Dendritic cell treated with granulocyte-macrophage colony-stimulating factor and Interleukin-4, amounts not matched to agents 40 ng/mL and 50 ng/mL, for 4 days (primary cell): ENCODE measurements around the gene ARGLU1.

ENCODE experiments used
- H3K27ac Mint-ChIP-seq: one replicate; pipeline ENCODE4 v1.8.0; 2022; ENCODE audit warnings: mild to moderate bottlenecking, mixed read lengths
- H3K27me3 Mint-ChIP-seq: one replicate; pipeline ENCODE4 v1.8.0; 2022; ENCODE audit warnings: mild to moderate bottlenecking, mixed read lengths
- H3K36me3 Mint-ChIP-seq: one replicate; pipeline ENCODE4 v1.8.0; 2022; ENCODE audit warnings: low read depth, mixed read lengths
- H3K4me1 Mint-ChIP-seq: one replicate; pipeline ENCODE4 v1.8.0; 2022; ENCODE audit warnings: low read depth, mixed read lengths
- H3K4me3 Mint-ChIP-seq: one replicate; pipeline ENCODE4 v1.8.0; 2022; ENCODE audit warnings: mild to moderate bottlenecking, moderate library complexity, mixed read lengths
- H3K9me3 Mint-ChIP-seq: one replicate; pipeline ENCODE4 v1.8.0; 2022; ENCODE audit warnings: mixed read lengths
- intact Hi-C: fragments of 100-400 bp; cut with micrococcal nuclease; formaldehyde crosslinking; loops from one replicate; pipeline ENCODE4 v1.15.0; 2022

ARGLU1 gene

DNA sequence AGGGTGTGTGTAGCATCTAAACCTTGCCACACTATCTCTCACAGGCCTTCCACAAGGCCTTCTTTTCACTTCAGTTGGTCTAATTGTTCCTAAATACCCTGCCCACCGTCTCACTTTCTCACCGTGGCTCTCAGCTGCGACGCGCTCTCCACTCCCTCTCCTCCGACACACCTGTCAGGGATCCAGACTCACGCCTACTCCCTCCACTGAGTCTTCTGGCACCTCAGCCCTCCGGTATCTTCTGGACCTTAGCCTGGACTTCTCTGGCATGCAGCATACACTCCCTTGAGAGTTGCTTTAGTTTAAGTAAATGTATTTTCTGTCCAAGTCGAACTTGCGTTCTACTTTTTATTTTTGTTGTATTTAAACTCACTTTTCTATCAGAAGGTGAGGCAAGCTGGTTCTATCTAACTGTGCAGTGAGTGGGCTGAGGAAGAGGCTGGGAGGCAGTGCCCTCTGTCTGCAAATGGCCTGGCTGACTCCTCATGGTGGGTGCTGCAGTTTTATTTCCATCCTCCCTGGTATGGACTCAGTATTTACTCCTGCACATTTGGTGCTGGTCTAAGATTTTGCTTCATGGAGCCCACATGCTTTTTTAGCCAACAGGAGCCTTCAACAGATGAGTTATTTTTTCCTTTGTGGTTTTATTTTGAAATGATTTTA lies 28.5 kb upstream of the ARGLU1 start:
- Mint-ChIP-seq H3K27ac (no peak overlapping the region), H3K4me3 (no peak overlapping the region), H3K4me1 (peaks cover 10% of the 10 kb centered on the region), H3K9me3 (no peaks in the 10 kb centered on the region), H3K27me3 (peaks cover 4% of the 10 kb centered on the region), H3K36me3 (no peaks in the 10 kb centered on the region)
- intact Hi-C loops, result no loop called here

GRCh38 chr13:106595625-106596024 lies 27.7 kb upstream of the ARGLU1 start:
- Mint-ChIP-seq H3K9me3 (no peaks in the 10 kb centered on the region), H3K4me1 (peaks cover 10% of the 10 kb centered on the region), H3K27me3 (peaks cover 4% of the 10 kb centered on the region), H3K27ac (no peak overlapping the region), H3K4me3 (no peak overlapping the region), H3K36me3 (no peaks in the 10 kb centered on the region)
- intact Hi-C loops, result no loop called here

- peaks cover 6% of the 10 kb centered on the region for H3K27me3 Mint-ChIP-seq
- no peak overlapping the region for H3K4me3 Mint-ChIP-seq
- no peaks in the 10 kb centered on the region for H3K36me3 Mint-ChIP-seq
- peaks cover 10% of the 10 kb centered on the region for H3K4me1 Mint-ChIP-seq
- intact Hi-C loops, result no loop called here
- H3K9me3 Mint-ChIP-seq, result no peaks in the 10 kb centered on the region
- H3K27ac Mint-ChIP-seq, result no peak overlapping the region
Observed at GRCh38 chr13:106594980-106595379, 27.0 kb upstream of the ARGLU1 start.

DNA sequence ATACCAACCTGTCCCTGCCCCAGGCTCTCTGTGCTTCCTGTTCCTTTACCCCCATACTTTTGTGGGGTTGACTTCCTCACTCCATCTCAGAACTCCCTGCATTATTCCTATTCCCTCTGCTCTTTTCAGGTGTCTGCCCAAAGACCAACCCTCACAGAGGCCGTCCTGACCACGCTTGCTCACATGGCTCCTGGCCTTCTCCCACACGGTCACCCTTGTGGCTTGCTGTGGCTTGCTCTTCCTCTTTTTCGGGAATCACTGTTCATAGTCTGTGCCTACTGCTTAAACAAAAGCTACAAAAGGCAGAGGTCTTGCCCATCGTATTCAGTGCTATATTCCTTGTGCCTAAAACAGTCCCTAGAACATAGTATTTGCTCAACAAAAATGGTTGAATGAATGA lies 25.2 kb upstream of the ARGLU1 start:
- Mint-ChIP-seq H3K4me1 (peaks cover 10% of the 10 kb centered on the region), H3K36me3 (no peaks in the 10 kb centered on the region), H3K9me3 (no peaks in the 10 kb centered on the region), H3K4me3 (no peak overlapping the region), H3K27me3 (peaks cover 6% of the 10 kb centered on the region), H3K27ac (no peak overlapping the region)
- intact Hi-C loops, result no loop called here

- intact Hi-C loops, result no loop called here
- Mint-ChIP-seq H3K36me3 (no peaks in the 10 kb centered on the region), H3K27me3 (peaks cover 6% of the 10 kb centered on the region)
Observed at GRCh38 chr13:106591299-106591698, 23.4 kb upstream of the ARGLU1 start.

DNA sequence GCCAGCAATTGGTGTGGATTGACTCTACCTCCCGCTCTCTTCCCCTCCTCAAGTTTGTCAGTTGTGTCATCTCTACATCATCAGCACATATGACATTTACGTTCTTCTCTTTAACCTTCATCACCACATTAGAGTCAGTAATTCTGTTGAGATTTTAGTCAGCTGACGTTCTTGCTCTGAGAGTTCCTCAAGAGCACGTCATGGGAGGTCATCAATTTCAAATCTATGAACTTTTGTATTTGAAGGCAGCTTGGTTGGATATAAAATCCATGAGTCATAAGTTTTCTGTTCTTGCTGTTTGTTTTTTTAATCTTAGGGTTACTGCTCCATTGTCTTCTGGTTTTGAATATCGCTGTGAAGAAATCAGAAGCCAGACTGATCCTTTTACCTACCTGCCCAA lies 21.8 kb upstream of the ARGLU1 start:
- Mint-ChIP-seq H3K4me1 (peaks cover 10% of the 10 kb centered on the region), H3K27ac (no peak overlapping the region), H3K4me3 (no peak overlapping the region), H3K36me3 (no peaks in the 10 kb centered on the region), H3K27me3 (peaks cover 6% of the 10 kb centered on the region), H3K9me3 (peaks cover 31% of the 10 kb centered on the region)
- intact Hi-C loops, result no loop called here

More at GRCh38 chr13:106591299-106591698, 23.4 kb upstream of the ARGLU1 start:
- Mint-ChIP-seq H3K27ac (no peak overlapping the region), H3K9me3 (peaks cover 15% of the 10 kb centered on the region), H3K4me3 (no peak overlapping the region), H3K4me1 (peaks cover 10% of the 10 kb centered on the region)

- H3K4me3 Mint-ChIP-seq, result no peak overlapping the region
- no peak overlapping the region for H3K27ac Mint-ChIP-seq
- H3K36me3 Mint-ChIP-seq, result no peaks in the 10 kb centered on the region
- H3K9me3 Mint-ChIP-seq, result peaks cover 40% of the 10 kb centered on the region
- intact Hi-C loops, result no loop called here
- H3K4me1 Mint-ChIP-seq, result peaks cover 10% of the 10 kb centered on the region
- peaks cover 6% of the 10 kb centered on the region for H3K27me3 Mint-ChIP-seq
Observed at GRCh38 chr13:106588367-106588766, 20.4 kb upstream of the ARGLU1 start.

DNA sequence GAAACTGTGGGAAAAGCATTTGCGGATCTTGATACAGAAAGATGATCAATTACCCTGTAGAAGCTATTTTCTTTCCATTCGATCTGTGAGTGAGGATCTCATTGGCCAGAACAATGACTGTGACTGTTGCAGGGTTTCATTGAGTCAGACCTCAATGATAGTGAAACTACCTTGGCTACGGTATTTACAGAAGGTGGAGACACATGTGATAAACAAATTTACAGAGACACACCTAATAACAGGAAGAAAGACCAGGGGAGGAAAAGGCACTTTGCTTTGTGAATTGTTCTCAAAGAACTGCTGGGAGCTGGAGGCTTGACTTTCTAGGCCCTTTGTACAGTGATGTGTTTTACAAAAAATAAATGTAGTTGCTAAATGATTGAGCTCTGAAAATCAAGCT lies 19.9 kb upstream of the ARGLU1 start:
- Mint-ChIP-seq H3K27ac (no peak overlapping the region), H3K36me3 (no peaks in the 10 kb centered on the region), H3K4me3 (no peak overlapping the region), H3K9me3 (peaks cover 40% of the 10 kb centered on the region), H3K4me1 (peaks cover 5% of the 10 kb centered on the region), H3K27me3 (peaks cover 3% of the 10 kb centered on the region)
- intact Hi-C loops, result no loop called here

DNA sequence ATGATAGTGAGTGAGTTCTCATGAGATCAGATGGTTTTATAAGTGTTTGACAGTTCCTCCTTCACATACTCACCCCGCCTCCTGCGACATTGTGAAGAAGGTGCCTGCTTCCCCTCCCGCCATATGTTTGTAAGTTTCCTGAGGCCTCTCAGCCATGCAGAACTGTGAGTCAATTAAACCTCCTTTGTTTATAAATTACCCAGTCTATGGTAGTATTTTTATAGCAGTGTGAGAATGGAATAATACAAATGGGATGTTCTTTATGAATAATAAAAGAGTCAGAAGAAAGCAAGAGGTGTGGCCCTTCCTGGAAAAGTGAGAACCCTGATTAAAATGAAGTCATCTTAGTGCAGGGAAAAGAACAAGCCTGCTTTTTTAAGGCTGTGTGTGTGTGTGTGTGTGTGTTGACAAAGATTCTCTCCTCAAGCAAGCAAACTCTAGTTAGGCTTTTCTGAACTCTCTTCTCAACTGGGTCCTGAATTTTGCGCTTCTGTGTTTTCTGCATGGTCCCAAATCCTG lies 18.8 kb upstream of the ARGLU1 start:
- Mint-ChIP-seq H3K4me3 (no peak overlapping the region), H3K27ac (no peak overlapping the region), H3K4me1 (peaks cover 4% of the 10 kb centered on the region), H3K36me3 (no peaks in the 10 kb centered on the region), H3K9me3 (peaks cover 40% of the 10 kb centered on the region), H3K27me3 (peaks cover 2% of the 10 kb centered on the region)
- intact Hi-C loops, result no loop called here

- no peak overlapping the region for H3K4me3 Mint-ChIP-seq
Observed at GRCh38 chr13:106581225-106581624, 13.3 kb upstream of the ARGLU1 start.

DNA sequence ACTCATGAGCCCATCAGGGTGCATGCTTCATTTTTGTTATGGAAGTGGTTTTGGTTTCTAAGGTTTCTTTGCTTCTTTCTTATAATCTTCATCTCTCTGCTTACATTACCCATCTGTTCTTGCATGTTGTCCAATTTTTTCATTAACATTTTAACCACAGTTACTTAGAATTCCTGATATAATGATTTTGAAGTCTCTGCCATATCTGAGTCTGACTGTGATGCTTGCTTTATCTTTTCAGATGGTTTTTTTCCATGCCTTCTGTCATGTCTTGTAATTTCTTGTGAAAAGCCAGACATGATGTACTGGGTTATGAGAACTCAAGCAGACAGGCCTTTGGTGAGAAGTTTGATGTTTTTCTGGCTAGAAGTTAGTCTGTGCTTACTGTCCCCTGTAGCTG lies 8.0 kb upstream of the ARGLU1 start:
- no peak overlapping the region for H3K4me3 Mint-ChIP-seq
- peaks cover 16% of the 10 kb centered on the region for H3K9me3 Mint-ChIP-seq
- no peaks in the 10 kb centered on the region for H3K36me3 Mint-ChIP-seq
- no peaks in the 10 kb centered on the region for H3K4me1 Mint-ChIP-seq
- intact Hi-C loops, result no loop called here
- peaks cover 2% of the 10 kb centered on the region for H3K27me3 Mint-ChIP-seq
- H3K27ac Mint-ChIP-seq, result no peak overlapping the region

More at GRCh38 chr13:106581225-106581624, 13.3 kb upstream of the ARGLU1 start:
- no peaks in the 10 kb centered on the region for H3K36me3 Mint-ChIP-seq
- no peaks in the 10 kb centered on the region for H3K4me1 Mint-ChIP-seq
- H3K9me3 Mint-ChIP-seq, result peaks cover 23% of the 10 kb centered on the region
- peaks cover 5% of the 10 kb centered on the region for H3K27me3 Mint-ChIP-seq
- intact Hi-C loops, result no loop called here
- no peak overlapping the region for H3K27ac Mint-ChIP-seq

DNA sequence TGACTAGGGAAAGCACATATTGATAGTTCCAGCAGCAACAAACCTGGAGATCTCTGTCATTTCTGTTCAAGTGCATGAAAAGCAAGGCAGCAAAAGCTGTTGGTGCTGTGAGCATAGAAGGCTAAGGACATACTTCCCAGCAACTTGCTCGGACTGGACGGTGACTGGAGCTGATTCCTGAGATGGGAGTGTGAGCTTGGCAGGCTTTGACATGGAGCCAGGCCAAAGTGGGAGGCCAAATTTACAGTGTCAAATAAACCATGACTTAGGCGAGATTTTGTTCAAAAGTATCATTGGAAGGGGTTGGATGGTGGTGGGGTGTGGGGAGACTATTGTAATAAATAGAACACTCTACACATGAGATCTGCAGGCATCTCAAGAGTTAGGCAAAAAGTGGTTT lies 5.9 kb upstream of the ARGLU1 start:
- Mint-ChIP-seq H3K4me3 (no peak overlapping the region), H3K9me3 (peaks cover 24% of the 10 kb centered on the region), H3K4me1 (no peaks in the 10 kb centered on the region), H3K27me3 (no peaks in the 10 kb centered on the region), H3K36me3 (no peaks in the 10 kb centered on the region), H3K27ac (no peak overlapping the region)
- intact Hi-C loops, result no loop called here

GRCh38 chr13:106573284-106573846 lies 5.4 kb upstream of the ARGLU1 start:
- intact Hi-C loops, result no loop called here
- H3K9me3 Mint-ChIP-seq, result peaks cover 24% of the 10 kb centered on the region
- H3K4me1 Mint-ChIP-seq, result no peaks in the 10 kb centered on the region
- no peak overlapping the region for H3K27ac Mint-ChIP-seq
- no peaks in the 10 kb centered on the region for H3K27me3 Mint-ChIP-seq
- no peaks in the 10 kb centered on the region for H3K36me3 Mint-ChIP-seq
- H3K4me3 Mint-ChIP-seq, result no peak overlapping the region

DNA sequence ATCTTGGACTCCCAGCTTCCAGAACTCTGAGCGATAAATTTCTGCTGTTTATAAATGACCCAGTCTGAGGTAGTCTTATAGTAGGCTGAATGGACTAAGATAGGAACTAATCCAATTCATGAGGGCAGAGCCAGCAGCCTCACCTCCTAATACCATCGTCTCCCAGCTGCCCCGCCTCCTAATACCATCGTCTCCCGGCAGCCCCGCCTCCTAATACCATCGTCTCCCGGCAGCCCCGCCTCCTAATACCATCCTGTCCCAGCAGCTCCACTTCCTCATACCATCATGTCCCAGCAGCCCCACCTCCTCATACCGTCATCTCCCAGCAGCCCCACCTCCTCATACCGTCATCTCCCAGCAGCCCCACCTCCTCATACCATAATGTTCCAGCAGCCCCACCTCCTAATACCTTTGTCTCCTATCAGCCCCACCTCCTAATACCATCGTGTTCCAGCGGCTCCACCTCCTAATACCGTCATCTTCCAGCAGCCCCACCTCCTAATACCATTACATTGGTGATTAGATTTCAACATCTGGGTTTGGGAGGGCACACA lies 2.4 kb upstream of the ARGLU1 start:
- H3K27ac Mint-ChIP-seq, result peak overlapping the region; percentile 12
- H3K4me1 Mint-ChIP-seq, result peaks cover 13% of the 10 kb centered on the region
- H3K36me3 Mint-ChIP-seq, result peaks cover 13% of the 10 kb centered on the region
- intact Hi-C loops, result no loop called here
- H3K9me3 Mint-ChIP-seq, result peaks cover 24% of the 10 kb centered on the region
- H3K4me3 Mint-ChIP-seq, result peak overlapping the region; percentile 44
- no peaks in the 10 kb centered on the region for H3K27me3 Mint-ChIP-seq
